ENCODE measurements around the gene ARX.

The ARX gene

DNA sequence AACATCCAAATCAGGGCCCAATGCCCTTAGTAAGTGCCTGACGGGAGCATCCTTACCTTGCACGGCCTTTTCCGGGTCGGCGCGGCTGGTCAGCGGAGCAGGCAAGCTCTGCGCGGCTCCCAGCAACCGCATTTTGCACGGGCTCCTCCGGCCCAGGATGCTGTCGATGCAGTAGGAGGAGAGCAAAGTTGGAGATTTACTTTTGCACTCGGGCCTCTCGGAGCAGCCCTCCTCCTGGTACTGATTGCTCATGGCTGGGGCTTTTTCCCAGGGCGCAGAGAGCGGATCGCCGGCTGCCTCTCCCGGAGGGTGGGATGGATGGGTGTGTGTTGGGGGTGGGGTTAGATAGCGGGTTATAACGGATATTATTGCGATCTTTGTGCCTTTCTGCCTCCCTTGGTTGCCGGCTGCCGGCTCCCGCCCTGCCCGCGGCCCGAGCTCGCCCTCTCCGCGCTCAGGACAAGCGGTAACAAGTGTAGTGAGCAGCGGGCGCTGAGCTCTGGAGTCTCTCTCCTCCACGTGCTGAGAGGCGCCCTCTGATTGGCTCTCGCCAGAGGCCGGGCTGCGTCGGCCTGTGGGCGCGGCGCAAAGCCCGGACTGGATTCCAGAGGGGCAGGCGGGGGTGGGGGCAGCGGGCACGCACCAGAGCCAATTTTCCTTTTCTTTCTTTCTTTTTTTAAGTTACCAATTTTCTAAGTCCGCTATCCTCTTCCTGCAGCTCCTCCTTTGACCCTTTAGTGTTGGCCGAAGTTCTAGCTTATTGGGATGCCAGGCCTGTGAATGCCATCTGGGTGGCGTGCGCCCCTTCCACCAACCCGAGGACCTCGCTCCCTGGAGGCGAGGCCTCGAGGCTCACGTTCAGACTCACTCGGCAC, at the start of gene ARX:
Gene ARX (minus strand): TSS at position 480 of the 875 bp plus-strand sequence. CDS start 228 bp downstream, at position 252.
- peak in 1 of 2 donors; percentile 20 for DNase-seq (ENCODE audit: low read depth in 2 of 2)

DNA sequence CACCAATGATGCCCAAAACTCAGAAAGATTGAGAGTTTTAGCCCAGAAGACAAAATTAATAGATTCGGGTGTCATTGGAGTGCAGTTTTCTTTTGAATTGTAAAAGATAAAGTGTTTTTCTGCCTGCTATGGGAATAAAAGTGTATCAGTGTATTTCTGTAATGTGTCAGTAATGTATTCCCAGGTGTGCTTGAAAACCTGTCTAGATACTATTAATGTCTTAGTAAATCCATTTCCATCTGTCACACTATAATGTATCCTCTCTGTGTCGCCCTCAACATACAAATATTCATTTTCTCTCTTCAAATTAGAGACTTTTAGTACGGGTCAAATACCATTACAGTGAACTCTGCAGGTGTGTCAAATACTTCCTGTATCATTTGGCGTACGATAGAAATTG, 43.5 kb upstream of the ARX start:
- no peak for DNase-seq (ENCODE audit: low read depth in 2 of 2)

DNA sequence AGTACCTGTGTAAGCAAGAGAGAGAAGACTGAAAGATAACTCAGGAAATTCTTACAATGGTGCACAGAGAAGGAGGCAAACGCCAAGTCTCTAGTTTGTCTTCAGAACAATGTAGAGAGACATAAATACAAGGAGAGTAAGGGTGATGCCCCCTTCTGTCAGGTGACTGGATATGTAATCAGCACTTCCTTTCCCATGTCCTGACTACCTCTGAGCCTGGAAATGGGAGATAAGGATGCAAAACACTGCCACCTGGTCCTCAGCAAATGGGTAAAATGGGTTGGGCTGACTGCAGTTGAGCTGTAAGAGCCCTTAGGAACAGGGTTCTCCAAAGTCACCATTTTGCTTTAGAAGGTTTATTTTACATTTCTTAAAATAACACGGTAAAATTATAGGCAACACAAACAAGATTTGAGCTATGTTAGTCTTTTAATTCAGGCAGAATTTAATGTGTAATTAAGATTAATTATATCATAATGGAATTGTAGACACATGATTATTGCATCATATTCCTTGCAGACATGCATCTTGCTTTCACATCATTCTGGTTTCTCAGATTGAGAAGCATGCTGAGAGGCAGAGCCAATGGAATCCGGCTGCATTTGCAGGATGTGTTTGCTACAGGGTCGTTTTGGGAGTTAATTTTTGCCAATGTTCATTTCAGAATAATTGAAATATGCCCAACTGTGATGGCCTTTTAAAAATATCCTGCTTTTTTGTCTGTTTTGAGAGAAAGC, 37.2 kb upstream of the ARX start:
- no peak for DNase-seq (ENCODE audit: low read depth in 2 of 2)

DNA sequence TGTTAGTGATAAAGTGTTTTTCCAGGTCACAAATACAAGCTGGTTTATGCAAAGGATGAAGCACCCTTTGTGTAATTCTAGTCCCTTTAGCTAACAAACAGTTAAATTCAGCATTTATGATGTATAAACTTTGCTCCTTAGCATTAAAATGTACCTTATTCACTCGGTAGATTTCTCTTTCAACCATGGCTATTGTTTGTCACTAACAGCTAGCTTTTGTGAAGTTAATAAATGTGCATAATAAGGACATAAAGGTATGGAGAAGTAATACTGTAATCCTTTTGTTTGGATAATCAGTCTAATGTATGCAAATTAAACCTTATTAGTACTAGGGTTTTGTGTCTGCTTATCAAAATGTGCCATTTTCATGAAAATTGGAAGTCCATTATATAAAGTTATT, 34.2 kb upstream of the ARX start:
- DNase-seq (ENCODE audit: low read depth in 2 of 2) = no peak

DNA sequence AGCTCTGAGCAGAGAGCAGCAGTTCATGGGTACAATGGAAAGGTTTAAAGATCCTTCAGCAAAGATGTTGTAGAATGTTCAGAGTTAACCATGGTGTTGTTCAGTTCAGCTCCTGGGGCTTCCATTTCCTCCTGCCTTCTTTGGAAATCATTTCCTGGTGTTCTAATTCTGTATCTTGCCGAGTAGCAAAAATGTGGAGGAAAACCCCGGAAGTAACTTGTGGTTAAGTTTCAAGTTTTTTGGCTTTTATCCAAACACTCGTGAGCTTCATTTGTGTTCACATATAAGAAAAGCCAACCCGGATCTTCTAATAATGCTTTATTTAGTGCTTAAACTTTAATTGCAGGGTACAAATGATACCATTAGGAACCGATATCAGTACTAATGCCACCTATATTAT, 33.6 kb upstream of the ARX start:
- DNase-seq (ENCODE audit: low read depth in 2 of 2) = no peak

DNA sequence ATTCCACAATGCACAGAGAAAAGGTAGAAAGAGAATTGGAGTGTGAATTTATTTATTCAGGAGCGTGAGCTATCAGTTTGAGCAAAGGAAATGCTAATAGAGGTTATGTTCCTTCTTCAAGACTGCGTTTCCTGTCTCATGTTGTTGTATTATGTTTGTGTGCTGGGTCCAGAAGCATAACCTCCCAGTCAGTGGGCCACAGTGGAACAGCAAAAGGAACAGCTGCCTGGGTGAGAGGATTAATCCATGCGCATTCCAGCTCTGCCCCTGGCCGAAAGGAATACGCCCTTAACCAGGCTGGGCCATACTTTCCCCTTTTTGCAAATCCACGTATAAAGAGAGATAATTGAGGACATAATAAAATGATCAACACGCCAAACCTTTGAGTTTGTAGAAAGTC, 32.4 kb upstream of the ARX start:
- no peak for DNase-seq (ENCODE audit: low read depth in 2 of 2)

DNA sequence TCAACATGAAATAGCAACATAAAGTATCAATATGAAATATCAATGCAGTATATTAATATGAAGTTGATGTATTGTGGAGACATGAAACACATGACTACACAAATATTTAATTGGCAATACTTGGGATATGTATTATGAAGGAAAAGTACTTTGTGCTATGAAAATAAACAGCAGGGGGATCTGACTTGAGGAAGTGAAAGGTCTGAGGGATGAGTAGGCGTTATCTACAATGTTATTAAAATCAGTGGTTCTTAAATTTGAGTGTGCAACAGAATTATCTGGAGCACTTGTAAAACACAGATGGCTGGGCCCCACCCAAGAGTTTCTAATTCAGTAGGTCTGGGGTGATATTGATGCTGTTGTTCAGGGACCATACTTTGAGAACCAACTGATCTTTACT, 27.4 kb upstream of the ARX start:
- DNase-seq (ENCODE audit: low read depth in 2 of 2) = no peak

DNA sequence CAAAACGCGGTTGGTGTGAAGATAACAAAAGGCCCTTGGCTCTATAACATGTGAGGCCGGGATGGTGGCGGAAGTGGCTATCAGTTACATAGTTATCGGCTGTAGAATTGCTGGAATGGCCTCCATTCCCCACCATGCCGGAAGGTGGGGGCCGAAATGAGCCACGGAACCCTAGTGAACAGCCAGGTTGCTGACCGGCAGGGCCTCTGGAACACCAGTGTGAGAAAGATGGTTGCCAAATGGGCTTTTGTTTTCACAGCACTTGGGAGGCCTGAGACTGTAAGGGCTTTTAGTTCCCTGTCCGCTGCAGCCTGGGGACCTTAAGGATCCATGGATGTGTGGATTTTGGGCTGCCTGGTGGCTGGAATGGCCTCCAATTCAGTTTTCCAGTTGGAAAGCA, 23.3 kb upstream of the ARX start:
- no peak for DNase-seq (ENCODE audit: low read depth in 2 of 2)

DNA sequence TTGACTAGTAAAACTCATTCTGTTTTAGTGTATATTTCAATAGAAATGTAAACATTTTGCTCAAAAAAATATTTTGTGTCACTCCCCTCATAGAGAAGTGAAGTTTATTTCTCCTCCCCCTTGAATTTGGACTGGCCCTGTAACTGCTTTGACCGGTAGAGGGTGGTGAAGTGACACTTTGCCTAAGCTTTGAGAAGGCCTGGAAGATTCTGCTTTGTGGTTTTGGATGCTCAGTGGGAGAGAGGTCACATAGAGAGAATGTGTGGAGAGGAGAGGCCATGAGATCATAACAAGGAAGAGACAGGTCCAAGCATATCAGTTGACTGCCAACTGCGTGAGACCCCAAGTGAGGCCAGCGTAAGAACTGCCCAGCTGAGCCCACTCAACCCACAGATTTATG, 19.1 kb upstream of the ARX start:
- no peak for DNase-seq (ENCODE audit: low read depth in 2 of 2)

DNA sequence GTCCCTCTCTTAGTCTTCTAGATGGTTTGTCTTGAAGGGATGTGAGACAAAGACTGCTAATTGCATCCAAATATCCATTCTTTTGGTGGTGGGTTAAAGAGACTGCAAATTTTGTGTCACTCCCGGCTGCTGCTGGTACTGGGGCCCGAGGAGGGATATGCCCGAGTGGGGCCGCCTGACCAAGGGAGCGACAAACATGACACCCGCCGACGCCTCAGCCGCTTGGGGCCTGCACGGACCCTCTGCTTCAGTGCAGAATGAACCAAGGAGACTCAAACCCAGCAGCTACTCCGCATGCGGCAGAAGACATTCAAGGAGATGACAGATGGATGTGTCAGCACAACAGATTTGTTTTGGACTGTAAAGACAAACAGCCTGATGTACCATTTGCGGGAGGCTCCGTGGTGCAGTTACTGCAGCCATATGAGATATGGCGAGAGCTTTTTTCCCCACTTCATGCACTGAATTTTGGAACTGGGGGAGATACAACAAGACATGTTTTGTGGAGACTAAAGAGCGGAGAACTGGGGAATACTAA, 13.6 kb upstream of the ARX start:
- no peak for DNase-seq (ENCODE audit: low read depth in 2 of 2)

DNA sequence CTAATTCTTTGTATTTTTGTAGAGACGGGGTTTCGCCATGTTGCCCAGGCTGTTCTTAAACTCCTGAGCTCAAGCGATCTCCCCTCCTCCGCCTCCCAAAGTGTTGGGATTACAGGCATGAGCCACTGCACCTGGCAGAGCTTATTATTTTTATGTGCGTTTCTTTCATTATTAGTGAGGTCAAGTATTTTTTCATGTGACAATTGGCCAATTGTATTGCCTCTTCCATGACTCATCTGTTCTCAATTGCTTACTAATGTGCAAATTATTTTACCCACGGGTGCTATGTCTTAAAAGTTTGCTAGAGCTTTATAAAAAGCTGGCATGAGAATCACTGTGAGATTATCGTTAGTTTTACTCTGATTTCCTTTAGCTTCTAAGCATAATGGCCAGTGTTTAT, 13.0 kb upstream of the ARX start:
- no peak for DNase-seq (ENCODE audit: low read depth in 2 of 2)

DNA sequence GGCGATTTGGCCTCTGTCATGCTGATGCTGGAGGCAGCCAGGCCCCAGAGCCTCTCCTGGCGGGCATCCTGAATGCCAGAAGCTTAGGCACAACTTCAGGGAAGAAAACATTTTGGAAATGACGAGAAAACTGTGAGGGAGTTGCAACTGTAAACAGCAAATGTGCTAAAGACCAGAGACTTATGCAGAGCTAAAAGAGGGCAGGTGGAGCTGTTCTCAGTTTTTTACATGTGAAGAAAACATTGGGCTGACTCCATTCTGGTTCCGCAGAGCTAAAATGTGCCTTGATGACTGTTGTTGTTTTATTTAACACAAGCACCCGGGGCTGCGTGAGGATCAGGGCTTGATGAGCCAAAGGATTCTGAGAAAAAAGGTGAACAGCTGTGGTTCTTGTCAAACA, 10.8 kb upstream of the ARX start:
- DNase-seq (ENCODE audit: low read depth in 2 of 2) = no peak

DNA sequence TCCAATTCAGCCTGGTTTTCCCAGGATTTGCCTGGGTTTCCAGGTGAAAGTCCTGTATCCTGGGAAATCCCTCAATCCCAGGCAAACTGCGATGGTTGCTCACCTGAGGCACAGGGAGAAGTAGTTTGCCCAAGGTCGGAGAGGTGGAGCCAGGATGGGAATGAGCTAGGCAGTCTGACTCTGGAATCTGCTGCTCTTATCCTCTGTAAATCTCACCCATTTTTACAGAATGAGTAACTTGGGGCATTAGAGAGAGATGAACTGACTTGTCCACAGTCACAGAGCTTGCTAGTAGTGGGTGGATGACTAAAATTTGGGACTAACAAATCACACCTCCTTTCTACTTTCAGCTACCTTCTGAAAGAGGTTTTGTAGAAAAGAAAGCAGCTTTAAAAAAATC, 9.8 kb upstream of the ARX start:
- no peak for DNase-seq (ENCODE audit: low read depth in 2 of 2)

DNA sequence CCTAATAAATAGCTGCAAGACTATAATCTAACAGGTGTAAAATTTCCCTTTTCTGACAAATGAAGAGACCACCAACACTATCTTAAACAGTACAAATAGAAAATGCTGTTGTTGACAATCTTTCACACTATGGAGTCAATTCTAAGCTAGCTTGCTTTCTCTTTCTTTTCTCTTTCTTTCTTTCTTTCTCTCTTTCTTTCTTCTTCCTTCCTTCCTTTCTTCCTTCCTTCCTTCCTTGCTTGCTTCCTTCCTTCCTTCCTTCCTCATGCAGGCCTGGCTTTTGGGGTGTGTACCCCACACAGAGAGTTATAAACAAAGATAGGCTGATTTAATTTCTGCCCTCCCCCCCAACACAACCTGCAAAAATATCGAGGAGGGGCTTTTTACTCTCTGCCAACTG, 8.1 kb upstream of the ARX start:
- no peak for DNase-seq (ENCODE audit: low read depth in 2 of 2)

DNA sequence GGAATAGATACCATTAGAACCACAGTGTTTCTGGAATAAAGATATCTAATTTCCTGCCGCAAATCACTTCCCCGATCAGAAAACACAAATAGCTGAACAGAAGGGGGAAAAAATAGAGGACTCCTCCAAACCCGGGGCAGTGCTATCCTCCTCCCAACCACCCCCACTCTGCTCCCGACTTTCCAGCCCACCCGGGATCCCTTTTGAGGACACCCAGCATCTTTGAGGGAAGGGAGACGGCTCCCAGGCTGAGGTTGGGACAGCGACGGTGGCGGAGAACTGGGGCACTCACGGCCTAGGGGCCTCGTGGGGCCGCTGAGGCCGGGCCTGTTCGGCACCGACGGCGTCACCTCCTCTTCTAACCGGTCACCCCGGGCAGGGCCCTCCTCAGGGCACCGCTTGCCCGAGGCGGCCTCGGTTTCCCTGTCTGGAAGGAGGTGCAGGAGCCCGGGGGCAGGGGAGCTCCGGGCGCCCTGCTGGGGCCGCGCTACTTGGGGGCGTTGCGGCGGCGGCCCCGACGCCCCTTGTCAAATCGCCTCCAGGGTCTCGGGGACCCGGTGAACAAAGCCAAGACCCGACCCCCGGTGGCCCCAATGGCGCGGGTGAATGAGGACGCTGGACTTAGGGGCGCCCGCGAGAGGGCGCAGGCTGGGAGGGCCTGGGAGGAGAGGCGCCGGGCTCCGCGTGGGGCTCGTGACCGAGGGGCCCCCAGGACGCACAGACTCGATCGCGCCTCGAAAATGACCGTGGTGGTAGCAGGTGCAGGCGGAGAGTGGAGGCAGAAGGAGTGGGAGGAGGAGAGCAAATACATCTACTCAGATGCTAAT, 6.9 kb upstream of the ARX start:
- DNase-seq (ENCODE audit: low read depth in 2 of 2) = no peak

DNA sequence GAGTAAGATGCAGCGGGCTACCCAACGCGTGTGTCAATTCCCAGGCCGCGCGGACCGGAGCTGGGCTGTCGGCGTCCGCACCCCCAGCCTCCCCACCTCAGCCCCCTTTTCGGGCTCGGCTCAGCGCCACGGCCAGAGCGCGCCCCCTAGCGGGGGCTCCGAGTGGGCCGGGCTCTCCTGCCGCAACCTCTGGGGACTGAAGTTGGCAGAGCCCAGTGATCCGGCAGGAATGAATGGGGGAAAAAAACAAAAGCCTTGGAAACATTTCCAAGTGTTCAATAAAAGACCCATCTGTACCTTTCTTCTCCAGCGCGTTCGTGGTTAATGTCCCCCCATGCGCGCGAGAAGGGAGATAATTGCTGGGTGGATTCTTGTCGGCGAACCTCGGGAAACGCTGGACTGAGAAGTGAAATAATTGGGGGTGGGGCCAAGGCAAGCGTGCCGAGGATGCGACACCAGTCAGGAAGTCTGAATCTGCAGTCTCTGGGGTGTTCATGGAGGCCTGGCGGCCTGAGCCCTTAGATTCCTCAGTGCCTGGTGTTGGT, 5.2 kb upstream of the ARX start:
- DNase-seq (ENCODE audit: low read depth in 2 of 2) = peak in 1 of 2 donors; percentile 10

DNA sequence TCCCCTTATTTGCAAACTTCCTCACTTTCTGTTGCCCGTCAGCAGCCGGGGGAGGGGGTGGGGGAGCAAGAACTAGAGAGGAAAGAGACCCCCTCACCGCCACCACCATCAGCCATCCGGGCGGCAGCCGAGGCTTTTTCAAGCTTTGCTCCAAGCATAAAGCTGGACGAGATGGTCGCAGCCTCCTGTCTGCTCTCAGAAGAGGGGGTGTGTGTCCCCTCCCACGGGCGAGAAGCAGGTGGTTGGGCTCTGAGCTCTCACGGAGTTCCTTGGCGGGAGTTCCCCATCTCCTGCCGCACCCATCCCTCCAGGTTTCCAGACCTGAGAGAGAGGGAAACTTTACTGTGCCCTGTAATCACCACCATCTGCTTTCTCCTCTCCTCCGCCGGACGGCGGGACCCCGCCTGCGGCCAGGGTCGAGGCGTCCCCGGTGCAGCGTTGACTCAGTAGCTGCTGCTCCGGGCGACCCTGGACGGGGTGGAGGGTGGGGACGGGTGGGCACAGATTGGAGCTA, 4.7 kb upstream of the ARX start:
- no peak for DNase-seq (ENCODE audit: low read depth in 2 of 2)

DNA sequence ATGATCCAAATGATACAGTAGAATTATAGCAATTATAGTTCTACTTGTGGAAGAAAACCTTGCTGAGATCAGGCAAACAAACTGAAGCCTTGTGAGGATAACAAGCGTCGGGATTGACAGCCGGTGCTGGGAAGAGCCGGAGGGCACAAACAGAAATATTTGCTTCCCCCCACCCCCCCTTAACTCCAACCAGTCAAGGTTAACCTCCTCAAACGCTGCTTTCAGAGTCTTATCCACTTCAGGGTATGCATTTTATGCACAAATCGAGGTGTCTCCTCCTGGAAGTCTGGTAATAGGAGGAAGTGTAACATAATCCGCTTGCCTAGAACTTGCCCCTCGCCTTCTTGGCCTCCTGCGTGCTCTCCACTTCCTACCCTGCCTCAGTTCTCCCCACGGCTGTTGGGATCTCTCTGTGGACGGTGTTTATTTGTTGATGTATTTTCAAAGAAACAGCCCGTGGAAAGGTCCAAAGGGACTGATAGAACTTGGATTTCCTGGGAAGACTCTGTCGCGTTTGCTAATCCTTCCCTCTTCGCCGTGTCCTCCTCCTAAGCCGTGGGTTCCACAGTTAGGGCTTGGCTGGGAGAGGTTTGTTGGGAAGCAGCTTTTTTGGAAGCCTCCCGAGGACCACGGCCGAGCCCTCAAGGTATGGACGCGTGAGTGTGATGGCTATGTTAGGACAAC, 4.1 kb upstream of the ARX start:
- no peak for DNase-seq (ENCODE audit: low read depth in 2 of 2)

DNA sequence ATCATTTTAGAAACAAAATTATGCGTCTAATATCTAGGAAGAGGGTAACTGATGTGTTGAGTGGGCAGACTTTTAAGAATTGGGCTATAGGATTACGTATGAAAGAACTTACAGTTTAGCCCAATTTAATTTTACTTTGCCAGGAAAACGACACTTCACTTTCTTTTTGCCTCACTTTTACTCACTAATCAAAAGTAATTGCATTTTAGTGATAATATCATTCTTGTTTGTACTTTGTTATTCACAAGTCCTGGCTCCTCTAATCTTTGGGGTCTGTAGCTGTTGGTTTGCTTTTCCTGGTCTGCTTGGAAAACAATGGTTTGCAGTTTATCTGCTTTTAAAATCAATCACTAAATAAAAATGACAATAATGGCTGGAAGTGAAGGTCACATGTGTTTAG, 2.9 kb upstream of the ARX start:
- DNase-seq (ENCODE audit: low read depth in 2 of 2) = no peak

DNA sequence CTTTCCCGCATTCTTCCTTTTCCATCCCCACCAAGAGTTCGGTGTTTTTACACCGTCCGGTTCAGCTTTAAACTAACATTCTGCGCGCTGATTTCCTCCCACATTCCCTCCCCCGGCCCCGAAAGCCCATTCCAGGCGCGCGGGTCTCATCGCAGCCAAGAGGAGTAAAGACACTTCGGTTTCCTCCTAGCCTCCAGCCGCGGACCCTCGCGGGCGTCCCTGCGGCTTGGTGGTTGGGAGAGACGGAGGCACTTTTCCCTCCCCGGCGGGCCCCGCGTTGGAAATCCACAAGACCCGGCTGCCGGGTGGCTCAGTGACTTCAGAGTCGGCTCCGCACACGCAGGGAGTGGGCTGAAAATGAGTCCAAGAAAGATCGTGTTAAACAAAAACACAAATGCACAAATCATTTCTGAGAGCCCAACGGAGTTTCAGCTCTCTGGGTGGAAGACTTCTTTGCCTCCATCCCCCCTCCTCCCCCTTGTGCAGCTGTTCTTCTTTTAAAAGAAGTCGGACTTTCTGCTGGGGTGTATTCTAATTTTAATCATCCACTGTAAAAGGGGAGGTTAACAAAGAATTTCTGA, 2.0 kb upstream of the ARX start:
- DNase-seq (ENCODE audit: low read depth in 2 of 2) = no peak

Measured in stimulated activated CD8-positive, alpha-beta memory T cell treated with anti-CD3 and anti-CD28 coated beads, Interleukin-15, amount 100 ng/mL, for 48 hours (primary cell).